Nephron (organoid): ENCODE measurements around the gene TEX14.

Experiments
- H3K27ac Mint-ChIP-seq, 3 experiments: 2 replicates each; pipeline ENCODE4 v1.8.0; 2020; ENCODE audit warnings: mixed read lengths in 3 of 3, mild to moderate bottlenecking in 2 of 3, moderate library complexity in 1 of 3
- H3K27me3 Mint-ChIP-seq: 2 replicates; pipeline ENCODE4 v1.8.0; 2021; ENCODE audit warnings: low read depth, mild to moderate bottlenecking, moderate library complexity, mixed read lengths
- H3K36me3 Mint-ChIP-seq: 2 replicates; pipeline ENCODE4 v1.8.0; 2020; ENCODE audit warnings: low read depth, mixed read lengths
- H3K4me1 Mint-ChIP-seq: 2 replicates; pipeline ENCODE4 v1.8.0; 2020; ENCODE audit warnings: mixed read lengths
- H3K4me3 Mint-ChIP-seq, 3 experiments: 2 replicates each; pipeline ENCODE4 v1.8.0; 2020; ENCODE audit warnings: mild to moderate bottlenecking in 3 of 3, mixed read lengths in 3 of 3, moderate library complexity in 2 of 3
- H3K9me3 Mint-ChIP-seq: 2 replicates; pipeline ENCODE4 v1.8.0; 2020; ENCODE audit warnings: mixed read lengths
- CTCF ChIP-seq, 3 experiments: fragments of 200-600 bp; sonication (generic); IDR thresholded peaks; one replicate each; pipeline ENCODE4 v1.5.0; 2021; ENCODE audit warnings: antibody characterized with exemption in 3 of 3; ENCODE audit not compliant: unreplicated experiment in 3 of 3

The TEX14 gene

GRCh38 chr17:58595194-58595792, 96.6 kb downstream of the TEX14 start:
- Mint-ChIP-seq H3K9me3 (no peaks in the 10 kb centered on the region), H3K4me3 (no peak overlapping the region), H3K27me3 (no peaks in the 10 kb centered on the region), H3K27ac (no peak overlapping the region), H3K36me3 (no peaks in the 10 kb centered on the region), H3K4me1 (no peaks in the 10 kb centered on the region)
- no peak for TF ChIP-seq CTCF (IDR thresholded peaks at IDR 0.05; ENCODE audit: unreplicated experiment in 3 of 3)

- Mint-ChIP-seq H3K9me3 (no peaks in the 10 kb centered on the region), H3K27ac (no peak overlapping the region), H3K36me3 (no peaks in the 10 kb centered on the region), H3K4me3 (no peak overlapping the region), H3K27me3 (peaks cover 3% of the 10 kb centered on the region), H3K4me1 (no peaks in the 10 kb centered on the region)
- no peak for TF ChIP-seq CTCF (IDR thresholded peaks at IDR 0.05; ENCODE audit: unreplicated experiment in 3 of 3)
Observed at GRCh38 chr17:58593123-58593522, 98.7 kb downstream of the TEX14 start.

- H3K9me3 Mint-ChIP-seq: no peaks in the 10 kb centered on the region
- H3K4me3 Mint-ChIP-seq: no peak overlapping the region
- H3K27ac Mint-ChIP-seq: no peak overlapping the region
- no peaks in the 10 kb centered on the region for H3K4me1 Mint-ChIP-seq
- no peaks in the 10 kb centered on the region for H3K36me3 Mint-ChIP-seq
- TF ChIP-seq CTCF (IDR thresholded peaks at IDR 0.05; ENCODE audit: unreplicated experiment in 3 of 3): peak in 2 of 3 experiments; percentile 16 to 31
- H3K27me3 Mint-ChIP-seq: peaks cover 3% of the 10 kb centered on the region
Observed at GRCh38 chr17:58591455-58591854, 100.4 kb downstream of the TEX14 start.

GRCh38 chr17:58590377-58590776, 101.5 kb downstream of the TEX14 start:
- no peak overlapping the region for H3K27ac Mint-ChIP-seq
- H3K4me3 Mint-ChIP-seq: no peak overlapping the region
- H3K36me3 Mint-ChIP-seq: no peaks in the 10 kb centered on the region
- H3K4me1 Mint-ChIP-seq: peaks cover 5% of the 10 kb centered on the region
- no peaks in the 10 kb centered on the region for H3K9me3 Mint-ChIP-seq
- no peak for TF ChIP-seq CTCF (IDR thresholded peaks at IDR 0.05; ENCODE audit: unreplicated experiment in 3 of 3)
- H3K27me3 Mint-ChIP-seq: peaks cover 3% of the 10 kb centered on the region

- peaks cover 10% of the 10 kb centered on the region for H3K27me3 Mint-ChIP-seq
- no peak overlapping the region for H3K4me3 Mint-ChIP-seq
- H3K27ac Mint-ChIP-seq: no peak overlapping the region
- TF ChIP-seq CTCF (IDR thresholded peaks at IDR 0.05; ENCODE audit: unreplicated experiment in 3 of 3): peak; percentile 83 to 91 (median 88)
- no peaks in the 10 kb centered on the region for H3K36me3 Mint-ChIP-seq
- peaks cover 10% of the 10 kb centered on the region for H3K4me1 Mint-ChIP-seq
- H3K9me3 Mint-ChIP-seq: no peaks in the 10 kb centered on the region
Observed at GRCh38 chr17:58587713-58588117, 104.1 kb downstream of the TEX14 start.

GRCh38 chr17:58586009-58586644, 105.7 kb downstream of the TEX14 start:
- no peak for TF ChIP-seq CTCF (IDR thresholded peaks at IDR 0.05; ENCODE audit: unreplicated experiment in 3 of 3)
- Mint-ChIP-seq H3K27ac (no peak overlapping the region), H3K36me3 (no peaks in the 10 kb centered on the region), H3K4me3 (no peak overlapping the region), H3K27me3 (peaks cover 10% of the 10 kb centered on the region), H3K4me1 (peaks cover 10% of the 10 kb centered on the region), H3K9me3 (no peaks in the 10 kb centered on the region)
